ENCODE results near the gene TAX1BP3.

The TAX1BP3 gene

DNA sequence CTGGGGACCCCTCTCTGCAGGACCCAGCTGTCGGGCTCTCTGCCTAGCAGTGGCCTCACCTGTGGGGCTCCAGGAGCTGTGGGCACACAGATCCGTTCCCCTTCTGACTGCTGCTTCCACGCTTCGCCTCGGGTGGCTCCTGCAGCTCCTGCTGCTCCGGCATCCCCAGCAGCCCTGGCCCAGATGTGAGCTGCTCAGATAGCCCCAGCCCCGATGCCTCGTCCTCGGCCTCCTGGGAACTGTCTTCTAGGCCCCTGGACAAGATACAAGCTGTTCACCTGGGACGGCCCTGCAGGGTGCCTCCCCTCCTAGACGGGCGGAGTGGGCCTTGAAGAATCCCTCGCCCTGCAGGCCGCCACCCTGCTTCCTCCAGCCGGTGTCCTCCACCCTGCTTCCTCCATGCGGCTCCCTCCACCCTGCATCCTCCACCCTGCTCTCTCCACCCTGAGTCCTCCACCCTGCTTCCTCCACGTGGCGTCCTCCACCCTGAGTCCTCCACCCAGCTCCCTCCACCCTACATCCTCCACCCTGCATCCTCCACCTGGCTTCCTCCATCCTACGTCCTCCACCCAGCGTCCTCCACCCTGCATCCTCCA is 11.3 kb upstream of the TAX1BP3 start (continued):
- no peak for TF ChIP-seq ZNF488 (tag by site-specific recombination; IDR thresholded peaks at IDR 0.05)
- no peak for TF ChIP-seq ZNF704 (tag by site-specific recombination; IDR thresholded peaks at IDR 0.05)
- TF ChIP-seq KLF8 (tag by site-specific recombination; IDR thresholded peaks at IDR 0.05), result 0 out of 2 replicates have a peak, but pooled peaks have one; percentile 34
- no peak for TF ChIP-seq ZIC2 (tag by site-specific recombination; IDR thresholded peaks at IDR 0.05)
- TF ChIP-seq REPIN1 (tag by site-specific recombination; IDR thresholded peaks at IDR 0.05; ENCODE audit: low read depth), result no peak
- TF ChIP-seq, protein P1, sequence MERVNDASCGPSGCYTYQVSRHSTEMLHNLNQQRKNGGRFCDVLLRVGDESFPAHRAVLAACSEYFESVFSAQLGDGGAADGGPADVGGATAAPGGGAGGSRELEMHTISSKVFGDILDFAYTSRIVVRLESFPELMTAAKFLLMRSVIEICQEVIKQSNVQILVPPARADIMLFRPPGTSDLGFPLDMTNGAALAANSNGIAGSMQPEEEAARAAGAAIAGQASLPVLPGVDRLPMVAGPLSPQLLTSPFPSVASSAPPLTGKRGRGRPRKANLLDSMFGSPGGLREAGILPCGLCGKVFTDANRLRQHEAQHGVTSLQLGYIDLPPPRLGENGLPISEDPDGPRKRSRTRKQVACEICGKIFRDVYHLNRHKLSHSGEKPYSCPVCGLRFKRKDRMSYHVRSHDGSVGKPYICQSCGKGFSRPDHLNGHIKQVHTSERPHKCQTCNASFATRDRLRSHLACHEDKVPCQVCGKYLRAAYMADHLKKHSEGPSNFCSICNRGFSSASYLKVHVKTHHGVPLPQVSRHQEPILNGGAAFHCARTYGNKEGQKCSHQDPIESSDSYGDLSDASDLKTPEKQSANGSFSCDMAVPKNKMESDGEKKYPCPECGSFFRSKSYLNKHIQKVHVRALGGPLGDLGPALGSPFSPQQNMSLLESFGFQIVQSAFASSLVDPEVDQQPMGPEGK (tag by site-specific recombination; IDR thresholded peaks at IDR 0.05), result no peak
- TF ChIP-seq GLIS2 (tag by site-specific recombination; IDR thresholded peaks at IDR 0.05), result peak; percentile 31; the same call in 1 of the 2 replicates
- no peak for TF ChIP-seq REST (tag by site-specific recombination; IDR thresholded peaks at IDR 0.05)
- no peak for TF ChIP-seq ZNF174 (tag by site-specific recombination; IDR thresholded peaks at IDR 0.05)
- no peak for TF ChIP-seq ZNF157 (tag by site-specific recombination; IDR thresholded peaks at IDR 0.05)
- no peak for TF ChIP-seq SP3 (tag by site-specific recombination; IDR thresholded peaks at IDR 0.05)
- no peak for TF ChIP-seq ZNF777 (tag by site-specific recombination; IDR thresholded peaks at IDR 0.05; ENCODE audit: borderline replicate concordance)
- no peak for TF ChIP-seq ZNF585B (tag by site-specific recombination; IDR thresholded peaks at IDR 0.05)
- TF ChIP-seq KLF10 (tag by site-specific recombination; IDR thresholded peaks at IDR 0.05), result no peak
- TF ChIP-seq ZNF600 (tag by site-specific recombination; IDR thresholded peaks at IDR 0.05), result peak; percentile 53; the same call in 1 of the 2 replicates
- TF ChIP-seq ZNF549 (tag by site-specific recombination; IDR thresholded peaks at IDR 0.05), result no peak
- no peak for TF ChIP-seq ZFP3 (tag by site-specific recombination; IDR thresholded peaks at IDR 0.05; ENCODE audit: low read depth)
- TF ChIP-seq WT1 (tag by site-specific recombination; IDR thresholded peaks at IDR 0.05), result no peak
- peak; percentile 41; the same call in 1 of the 2 replicates for TF ChIP-seq ZBTB17 (tag by site-specific recombination; IDR thresholded peaks at IDR 0.05)
- peak; percentile 100 for TF ChIP-seq KLF1 (tag by site-specific recombination; IDR thresholded peaks at IDR 0.05)
- no peak for TF ChIP-seq ZNF26 (tag by site-specific recombination; IDR thresholded peaks at IDR 0.05)
- TF ChIP-seq ZSCAN23 (tag by site-specific recombination; IDR thresholded peaks at IDR 0.05), result no peak
- TF ChIP-seq ZNF626 (tag by site-specific recombination; IDR thresholded peaks at IDR 0.05), result no peak
- no peak for TF ChIP-seq GLIS1 (tag by site-specific recombination; IDR thresholded peaks at IDR 0.05)
- TF ChIP-seq ZBTB20 (tag by site-specific recombination; IDR thresholded peaks at IDR 0.05), result no peak
- TF ChIP-seq, protein P2, sequence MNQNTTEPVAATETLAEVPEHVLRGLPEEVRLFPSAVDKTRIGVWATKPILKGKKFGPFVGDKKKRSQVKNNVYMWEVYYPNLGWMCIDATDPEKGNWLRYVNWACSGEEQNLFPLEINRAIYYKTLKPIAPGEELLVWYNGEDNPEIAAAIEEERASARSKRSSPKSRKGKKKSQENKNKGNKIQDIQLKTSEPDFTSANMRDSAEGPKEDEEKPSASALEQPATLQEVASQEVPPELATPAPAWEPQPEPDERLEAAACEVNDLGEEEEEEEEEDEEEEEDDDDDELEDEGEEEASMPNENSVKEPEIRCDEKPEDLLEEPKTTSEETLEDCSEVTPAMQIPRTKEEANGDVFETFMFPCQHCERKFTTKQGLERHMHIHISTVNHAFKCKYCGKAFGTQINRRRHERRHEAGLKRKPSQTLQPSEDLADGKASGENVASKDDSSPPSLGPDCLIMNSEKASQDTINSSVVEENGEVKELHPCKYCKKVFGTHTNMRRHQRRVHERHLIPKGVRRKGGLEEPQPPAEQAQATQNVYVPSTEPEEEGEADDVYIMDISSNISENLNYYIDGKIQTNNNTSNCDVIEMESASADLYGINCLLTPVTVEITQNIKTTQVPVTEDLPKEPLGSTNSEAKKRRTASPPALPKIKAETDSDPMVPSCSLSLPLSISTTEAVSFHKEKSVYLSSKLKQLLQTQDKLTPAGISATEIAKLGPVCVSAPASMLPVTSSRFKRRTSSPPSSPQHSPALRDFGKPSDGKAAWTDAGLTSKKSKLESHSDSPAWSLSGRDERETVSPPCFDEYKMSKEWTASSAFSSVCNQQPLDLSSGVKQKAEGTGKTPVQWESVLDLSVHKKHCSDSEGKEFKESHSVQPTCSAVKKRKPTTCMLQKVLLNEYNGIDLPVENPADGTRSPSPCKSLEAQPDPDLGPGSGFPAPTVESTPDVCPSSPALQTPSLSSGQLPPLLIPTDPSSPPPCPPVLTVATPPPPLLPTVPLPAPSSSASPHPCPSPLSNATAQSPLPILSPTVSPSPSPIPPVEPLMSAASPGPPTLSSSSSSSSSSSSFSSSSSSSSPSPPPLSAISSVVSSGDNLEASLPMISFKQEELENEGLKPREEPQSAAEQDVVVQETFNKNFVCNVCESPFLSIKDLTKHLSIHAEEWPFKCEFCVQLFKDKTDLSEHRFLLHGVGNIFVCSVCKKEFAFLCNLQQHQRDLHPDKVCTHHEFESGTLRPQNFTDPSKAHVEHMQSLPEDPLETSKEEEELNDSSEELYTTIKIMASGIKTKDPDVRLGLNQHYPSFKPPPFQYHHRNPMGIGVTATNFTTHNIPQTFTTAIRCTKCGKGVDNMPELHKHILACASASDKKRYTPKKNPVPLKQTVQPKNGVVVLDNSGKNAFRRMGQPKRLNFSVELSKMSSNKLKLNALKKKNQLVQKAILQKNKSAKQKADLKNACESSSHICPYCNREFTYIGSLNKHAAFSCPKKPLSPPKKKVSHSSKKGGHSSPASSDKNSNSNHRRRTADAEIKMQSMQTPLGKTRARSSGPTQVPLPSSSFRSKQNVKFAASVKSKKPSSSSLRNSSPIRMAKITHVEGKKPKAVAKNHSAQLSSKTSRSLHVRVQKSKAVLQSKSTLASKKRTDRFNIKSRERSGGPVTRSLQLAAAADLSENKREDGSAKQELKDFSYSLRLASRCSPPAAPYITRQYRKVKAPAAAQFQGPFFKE (tag by site-specific recombination; IDR thresholded peaks at IDR 0.05; ENCODE audit: borderline replicate concordance), result no peak

All from HEK293 (cell line).